ENCODE measurements around the gene BPI.

BPI gene

DNA sequence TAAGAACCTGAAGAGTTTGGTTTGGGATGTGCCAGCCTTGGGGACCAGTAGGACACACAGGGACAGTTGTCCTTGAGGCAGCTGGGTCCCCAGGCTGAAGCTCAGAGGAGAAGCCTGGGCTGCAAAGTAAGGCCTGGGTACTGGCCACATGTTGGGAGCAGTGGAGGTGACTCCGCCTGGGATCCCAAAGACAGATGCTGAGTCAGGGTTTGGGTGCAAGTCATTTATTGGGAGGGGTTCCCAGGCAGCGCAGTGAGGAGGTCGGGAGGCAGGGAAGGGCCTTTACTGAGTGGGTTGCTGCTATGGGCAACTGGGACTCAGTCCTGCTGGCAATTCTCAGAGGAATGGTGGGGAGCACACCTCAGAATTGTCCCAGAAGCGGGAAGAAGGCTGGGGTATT lies 12.4 kb downstream of the BPI start:
- H3K4me3 ChIP-seq (replicated peaks in 1 of 2; ENCODE audit: low read depth in 2 of 2, low read length in 2 of 2) = no peak overlapping the region
- no peak for TF ChIP-seq CTCF (IDR thresholded peaks at IDR 0.05; ENCODE audit: low read depth, low read length)

GRCh38 chr20:38317422-38317821 lies 13.5 kb downstream of the BPI start:
- H3K4me3 ChIP-seq (replicated peaks in 1 of 2; ENCODE audit: low read depth in 2 of 2, low read length in 2 of 2) = no peak overlapping the region
- no peak for TF ChIP-seq CTCF (IDR thresholded peaks at IDR 0.05; ENCODE audit: low read depth, low read length)
- DNase-seq (ENCODE audit: low read depth in 2 of 2) = no peak

More for the DNA sequence above, 12.4 kb downstream of the BPI start:
- DNase-seq (ENCODE audit: low read depth in 2 of 2) = no peak

GRCh38 chr20:38320221-38320620 lies 16.3 kb downstream of the BPI start:
- no peak for DNase-seq (ENCODE audit: low read depth in 2 of 2)
- no peak for TF ChIP-seq CTCF (IDR thresholded peaks at IDR 0.05; ENCODE audit: low read depth, low read length)
- H3K4me3 ChIP-seq (replicated peaks in 1 of 2; ENCODE audit: low read depth in 2 of 2, low read length in 2 of 2) = no peak overlapping the region

GRCh38 chr20:38321959-38322598 lies 18.1 kb downstream of the BPI start:
- no peak overlapping the region for H3K4me3 ChIP-seq (replicated peaks in 1 of 2; ENCODE audit: low read depth in 2 of 2, low read length in 2 of 2)
- peak; percentile 83 for DNase-seq (ENCODE audit: low read depth in 2 of 2)
- TF ChIP-seq CTCF (IDR thresholded peaks at IDR 0.05; ENCODE audit: low read depth, low read length) = peak; percentile 75

DNA sequence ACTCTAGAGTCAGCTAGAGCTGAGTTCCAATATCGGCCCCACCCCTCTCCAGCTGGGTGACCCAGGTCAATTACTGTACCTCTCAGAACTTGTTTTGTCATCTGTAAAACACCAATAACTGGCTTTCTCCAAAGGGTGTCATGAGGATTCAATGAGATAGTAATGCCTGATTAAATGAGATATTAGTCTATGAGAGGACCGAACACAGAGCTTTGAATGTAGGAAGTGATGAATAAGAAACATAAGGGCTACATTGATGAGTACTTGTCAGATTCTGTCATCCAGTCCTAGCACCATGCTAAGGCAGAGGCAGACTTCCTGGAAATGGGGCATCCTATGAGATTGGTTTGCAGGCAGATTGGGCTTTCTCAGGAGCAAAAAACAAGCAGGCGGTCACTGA lies 20.2 kb downstream of the BPI start:
- H3K4me3 ChIP-seq (replicated peaks in 1 of 2; ENCODE audit: low read depth in 2 of 2, low read length in 2 of 2) = no peak overlapping the region
- no peak for DNase-seq (ENCODE audit: low read depth in 2 of 2)
- TF ChIP-seq CTCF (IDR thresholded peaks at IDR 0.05; ENCODE audit: low read depth, low read length) = no peak

DNA sequence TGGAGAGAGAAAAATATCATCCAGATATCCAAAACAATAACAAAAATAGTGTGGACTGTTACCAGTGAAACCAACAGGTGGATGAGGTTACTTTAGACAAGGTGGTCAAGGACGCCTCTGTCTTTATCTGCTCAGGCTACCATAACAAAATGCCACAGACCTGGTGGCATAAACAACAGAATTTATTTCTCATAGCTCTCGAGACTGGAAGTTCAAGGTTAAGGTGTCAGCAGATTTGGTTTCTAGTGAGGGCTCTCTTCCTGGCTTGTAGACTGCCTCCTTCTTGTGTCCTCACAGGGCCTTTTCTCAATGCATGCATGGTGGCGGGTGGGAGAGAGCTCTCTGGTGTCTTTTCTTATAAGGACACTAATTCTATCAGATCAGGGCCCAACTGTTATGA lies 21.2 kb downstream of the BPI start:
- DNase-seq (ENCODE audit: low read depth in 2 of 2) = no peak
- H3K4me3 ChIP-seq (replicated peaks in 1 of 2; ENCODE audit: low read depth in 2 of 2, low read length in 2 of 2) = no peak overlapping the region
- TF ChIP-seq CTCF (IDR thresholded peaks at IDR 0.05; ENCODE audit: low read depth, low read length) = no peak

DNA sequence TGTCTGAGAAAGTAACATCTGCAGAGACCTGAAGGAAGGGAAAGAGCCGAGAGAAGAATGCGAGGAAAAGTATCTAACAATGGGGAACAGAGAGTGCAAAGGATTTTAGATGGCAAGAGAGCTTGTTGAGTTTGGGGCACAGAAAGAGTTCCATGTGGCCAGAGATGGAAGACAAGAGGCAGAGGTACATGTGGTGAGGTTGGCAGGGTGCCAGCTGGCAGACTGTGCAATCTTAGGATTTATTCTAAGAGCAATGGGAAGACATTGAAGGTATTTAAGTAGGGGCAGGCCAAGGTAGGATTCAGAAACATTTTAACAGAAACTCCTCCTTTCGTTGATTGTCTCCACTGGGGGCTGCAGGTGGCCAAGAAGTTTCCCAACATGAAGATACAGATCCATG lies 21.9 kb downstream of the BPI start:
- no peak for DNase-seq (ENCODE audit: low read depth in 2 of 2)
- no peak overlapping the region for H3K4me3 ChIP-seq (replicated peaks in 1 of 2; ENCODE audit: low read depth in 2 of 2, low read length in 2 of 2)
- TF ChIP-seq CTCF (IDR thresholded peaks at IDR 0.05; ENCODE audit: low read depth, low read length) = no peak
